HCT116 (cell line): Measurements from ENCODE around the gene SPCS2. TPM values are rescaled to one million over a fixed set of nuclear protein-coding genes. Genes with fewer than 3 reads are reported as not detected.
"Not testable (repeated sequence)": the region's sequence is repeated elsewhere in the genome, so short reads cannot be mapped to it uniquely, and the experiment has no call there.

Experiments used
- ATAC-seq: fragments of 200-7000 bp; cut with Tn5 transposase; 2 replicates; pipeline ENCODE4 v1.9.1; 2020; ENCODE audit warnings: mild to moderate bottlenecking, moderate library complexity
- BruUV-seq: library from RNA; stranded (reverse); fragments of 400-500 nt; replicated peaks from 2 replicates; lab custom pipeline; 2021; lab: Mats Ljungman, UMichigan
- CTCF ChIA-PET: fragments of 300-600 bp; sonication (Branson Sonifier 250); formaldehyde crosslinking; loops from one replicate; lab custom pipeline; 2021; ENCODE audit warnings: antibody characterized with exemption; lab: Charles Lee
- POLR2A ChIA-PET: fragments of 300-600, 350-600 bp; sonication (Branson Sonifier 250); formaldehyde crosslinking; loops from one replicate; lab custom pipeline; 2021; ENCODE audit warnings: antibody characterized with exemption; lab: Charles Lee
- RAD21 ChIA-PET, 2 experiments: fragments of 300-600 bp; sonication (Branson Sonifier 250); formaldehyde crosslinking; loops; one replicate each; lab custom pipeline; 2023; ENCODE audit warnings: low total read pairs in 2 of 2; ENCODE audit not compliant: uncharacterized antibody in 2 of 2, unreplicated experiment in 2 of 2, low non-redundant PET in 1 of 2; lab: Charles Lee
- DNase-seq: peaks from one replicate; pipeline ENCODE4 v3.0.0-alpha.2; 2010; ENCODE audit warnings: low read depth, low spot score
- H2AFZ ChIP-seq: fragments of 200-600 bp; shearing (Covaris generic), sonication (generic); 2 replicates; pipeline ENCODE4 v1.6.1; 2017; ENCODE audit warnings: low read depth, mixed run types, mixed read lengths, antibody characterized with exemption, low read length; ENCODE audit not compliant: poor library complexity, severe bottlenecking
- H3K27ac ChIP-seq: 2 replicates; pipeline ENCODE4 v1.5.1; 2012; ENCODE audit warnings: low read depth, low read length
- H3K27me3 ChIP-seq: fragments of 200-600 bp; sonication (generic); 2 replicates; pipeline ENCODE4 v1.6.1; 2016; ENCODE audit warnings: mixed run types, low read length, mixed read lengths; ENCODE audit not compliant: insufficient read depth
- H3K36me3 ChIP-seq, 2 experiments: fragments of 200-500 bp in 1 of 2; fragments of 200-600 bp in 1 of 2; sonication (Bioruptor generic) in 1 of 2; sonication (generic) in 1 of 2; 2 replicates each; pipeline versions ENCODE4 v1.5.1 to v1.6.1; 2014 to 2016; ENCODE audit warnings: low read length in 2 of 2, inconsistent platforms in 1 of 2, mixed read lengths in 1 of 2, mixed run types in 1 of 2; ENCODE audit not compliant: insufficient read depth in 2 of 2, control insufficient read depth in 1 of 2
- H3K4me1 ChIP-seq, 2 experiments: fragments of 200-600 bp in 1 of 2; sonication (generic) in 1 of 2; 2 replicates each; pipeline versions ENCODE4 v1.5.1 to v1.6.1; 2012 to 2017; ENCODE audit warnings: low read length in 2 of 2, inconsistent platforms in 1 of 2, mild to moderate bottlenecking in 1 of 2, mixed read lengths in 1 of 2, mixed run types in 1 of 2, moderate library complexity in 1 of 2; ENCODE audit not compliant: insufficient read depth in 2 of 2, control insufficient read depth in 1 of 2
- H3K4me2 ChIP-seq: fragments of 200-600 bp; sonication (generic); 2 replicates; pipeline ENCODE4 v1.6.1; 2017; ENCODE audit warnings: mixed run types, low read length, mixed read lengths
- H3K4me3 ChIP-seq, 2 experiments: fragments of 200-600 bp in 1 of 2; sonication (generic) in 1 of 2; replicated peaks in 1 of 2; 2 replicates each; pipeline ENCODE4 v1.5.1; 2011 to 2016; ENCODE audit warnings: low read length in 2 of 2, control low read depth in 1 of 2, low read depth in 1 of 2, mild to moderate bottlenecking in 1 of 2, mixed read lengths in 1 of 2, mixed run types in 1 of 2
- H3K79me2 ChIP-seq: fragments of 200-600 bp; sonication (generic); 2 replicates; pipeline ENCODE4 v1.6.1; 2017; ENCODE audit warnings: mild to moderate bottlenecking, mixed run types, low read length, moderate library complexity, mixed read lengths; ENCODE audit not compliant: insufficient read depth
- H3K9ac ChIP-seq: fragments of 200-600 bp; sonication (generic); 2 replicates; pipeline ENCODE4 v1.6.1; 2016; ENCODE audit warnings: low read length, mixed read lengths
- H3K9me2 ChIP-seq: fragments of 200-600 bp; sonication (generic), shearing (Covaris generic); 2 replicates; pipeline ENCODE4 v1.6.1; 2017; ENCODE audit warnings: mixed run types, mild to moderate bottlenecking, moderate library complexity; ENCODE audit not compliant: insufficient read depth
- H3K9me3 ChIP-seq, 2 experiments: fragments of 200-500 bp in 1 of 2; fragments of 200-600 bp in 1 of 2; sonication (Bioruptor generic) in 1 of 2; sonication (generic) in 1 of 2; 2 replicates each; pipeline ENCODE4 v1.6.1; 2014 to 2017; ENCODE audit warnings: low read length in 2 of 2, mixed read lengths in 2 of 2, inconsistent platforms in 1 of 2, low read depth in 1 of 2, mild to moderate bottlenecking in 1 of 2, mixed run types in 1 of 2, moderate library complexity in 1 of 2; ENCODE audit not compliant: control insufficient read depth in 1 of 2, insufficient read depth in 1 of 2
- H4K20me1 ChIP-seq: fragments of 200-600 bp; sonication (generic), shearing (Covaris generic); 2 replicates; pipeline ENCODE4 v1.6.1; 2017; ENCODE audit warnings: mixed run types, mild to moderate bottlenecking, moderate library complexity; ENCODE audit not compliant: insufficient read depth
- CBX3 ChIP-seq: IDR thresholded peaks from 2 replicates; pipeline ENCODE4 v1.6.1; 2012; ENCODE audit warnings: low read depth
- CEBPB ChIP-seq: IDR thresholded peaks from 2 replicates; pipeline ENCODE4 v1.6.1; 2012; ENCODE audit warnings: low read depth
- EGR1 ChIP-seq: IDR thresholded peaks from 2 replicates; pipeline ENCODE4 v1.6.1; 2012; ENCODE audit warnings: low read depth
- EZH2phosphoT487 ChIP-seq: fragments of 200-600 bp; IDR thresholded peaks from 2 replicates; pipeline ENCODE4 v1.6.1; 2018; ENCODE audit warnings: antibody characterized with exemption, borderline replicate concordance
- FOSL1 ChIP-seq: IDR thresholded peaks from 2 replicates; pipeline ENCODE4 v1.6.1; 2012; ENCODE audit warnings: low read depth
- JUND ChIP-seq: IDR thresholded peaks from 2 replicates; pipeline ENCODE4 v1.6.1; 2012
- POLR2A ChIP-seq: IDR thresholded peaks from 2 replicates; pipeline ENCODE4 v1.7.0; 2011; ENCODE audit warnings: borderline replicate concordance; ENCODE audit not compliant: insufficient read depth, insufficient read length; ENCODE audit errors: extremely low read depth
- POLR2AphosphoS5 ChIP-seq: IDR thresholded peaks from 2 replicates; pipeline ENCODE4 v1.6.1; 2011; ENCODE audit warnings: mild to moderate bottlenecking, low read depth, low read length, moderate library complexity
- RAD21 ChIP-seq: IDR thresholded peaks from 2 replicates; pipeline ENCODE4 v1.6.1; 2012; ENCODE audit warnings: low read depth, mild to moderate bottlenecking
- SP1 ChIP-seq: IDR thresholded peaks from 2 replicates; pipeline ENCODE4 v1.6.1; 2012; ENCODE audit warnings: low read depth
- SRF ChIP-seq: IDR thresholded peaks from 2 replicates; pipeline ENCODE4 v1.6.1; 2012; ENCODE audit warnings: low read depth
- YY1 ChIP-seq: IDR thresholded peaks from 2 replicates; pipeline ENCODE4 v1.6.1; 2011; ENCODE audit warnings: low read length, low read depth, moderate library complexity, mild to moderate bottlenecking; ENCODE audit not compliant: insufficient replicate concordance; ENCODE audit errors: extremely low read depth
- ZFX ChIP-seq: fragments of 450-650 bp; IDR thresholded peaks from 2 replicates; pipeline ENCODE4 v1.6.1; 2017
- intact Hi-C: fragments of 100-400 bp; cut with micrococcal nuclease; formaldehyde crosslinking; loops from 2 replicates; pipeline ENCODE4 v1.10.0; 2022
- total RNA-seq: library from RNA; stranded (reverse); gene quantifications from one replicate; pipeline ENCODE4 v1.2.1, GENCODE V29; 2021; ENCODE audit not compliant: unreplicated experiment
- TF ChIP-seq, protein P1 (sequence below): IDR thresholded peaks from 2 replicates; pipeline ENCODE4 v1.6.1; 2011; ENCODE audit warnings: mild to moderate bottlenecking, low read length, moderate library complexity; ENCODE audit not compliant: insufficient replicate concordance; ENCODE audit errors: extremely low read depth
- TF ChIP-seq, protein P2 (sequence below): IDR thresholded peaks from 2 replicates; pipeline ENCODE4 v1.6.1; 2012

The SPCS2 gene
- total RNA-seq, 1 experiment from 2014 or later: 133 TPM

DNA sequence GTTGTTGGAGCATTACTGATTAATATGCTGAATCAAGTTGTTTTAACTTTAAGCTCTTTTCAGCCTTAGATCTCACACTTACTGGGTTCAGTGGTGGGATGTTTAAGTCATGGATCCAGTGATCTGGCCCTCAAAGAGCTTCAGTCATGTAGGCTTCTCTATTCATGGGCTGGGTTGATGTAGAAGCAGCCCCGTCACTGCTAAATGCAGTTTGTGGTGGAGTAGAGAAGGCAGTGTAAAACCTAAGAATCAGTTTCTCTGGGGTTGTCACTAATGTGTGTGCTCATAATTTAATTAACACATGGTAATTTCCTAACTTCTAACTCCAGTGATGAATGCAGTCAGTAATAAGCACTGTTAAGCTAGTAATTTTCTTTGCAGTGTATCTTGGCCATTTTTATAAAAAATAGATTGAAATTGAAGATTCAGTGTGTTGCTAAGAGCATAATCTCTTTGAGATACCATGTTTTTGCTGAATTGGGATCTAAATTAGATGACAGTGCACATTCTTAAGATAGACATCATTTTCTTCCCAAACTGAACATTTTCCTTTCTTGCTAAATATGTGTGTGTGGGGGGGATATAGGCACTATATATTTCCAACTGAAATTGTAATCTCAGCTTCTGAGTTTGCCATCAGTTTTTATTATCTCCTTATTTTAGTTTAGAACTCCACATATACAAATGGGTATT is 9.0 kb downstream of the SPCS2 start:
- peaks cover 11% of the 10 kb centered on the region; the same call in 1 of the 2 replicates for H4K20me1 ChIP-seq
- RAD21 ChIA-PET: no interaction called here
- H3K36me3 ChIP-seq: peaks cover 0 to 9% of the 10 kb centered on the region in 2 experiments; a peak in 2 of 4 replicates
- ATAC-seq (no peak), DNase-seq (no peak)
- H3K79me2 ChIP-seq: peaks cover 99% of the 10 kb centered on the region
- no peaks in the 10 kb centered on the region for H3K4me1 ChIP-seq
- H3K9me2 ChIP-seq: 0 out of 2 replicates have a peak, but pooled peaks cover 3% of the 10 kb centered on the region
- H3K9me3 ChIP-seq: 0 out of 4 replicates have a peak, but pooled peaks cover 0 to 4% of the 10 kb centered on the region in 2 experiments
- no peak overlapping the region for H3K4me2 ChIP-seq
- CTCF ChIA-PET: no interaction called here
- POLR2A ChIA-PET: no interaction called here
- H2AFZ ChIP-seq: no peak overlapping the region
- H3K4me3 ChIP-seq: no peak overlapping the region
- no peaks in the 10 kb centered on the region for H3K27me3 ChIP-seq
- intact Hi-C loops: no loop called here
- BruUV-seq: no TSS peak
- no peak overlapping the region for H3K9ac ChIP-seq
- TF ChIP-seq YY1 (no peak), EGR1 (no peak), RAD21 (no peak), POLR2AphosphoS5 (no peak), JUND (no peak), SP1 (no peak), SRF (no peak), EZH2phosphoT487 (no peak), CEBPB (no peak), FOSL1 (no peak), CBX3 (no peak), ZFX (no peak), POLR2A (no peak)
- TF ChIP-seq, protein P1, sequence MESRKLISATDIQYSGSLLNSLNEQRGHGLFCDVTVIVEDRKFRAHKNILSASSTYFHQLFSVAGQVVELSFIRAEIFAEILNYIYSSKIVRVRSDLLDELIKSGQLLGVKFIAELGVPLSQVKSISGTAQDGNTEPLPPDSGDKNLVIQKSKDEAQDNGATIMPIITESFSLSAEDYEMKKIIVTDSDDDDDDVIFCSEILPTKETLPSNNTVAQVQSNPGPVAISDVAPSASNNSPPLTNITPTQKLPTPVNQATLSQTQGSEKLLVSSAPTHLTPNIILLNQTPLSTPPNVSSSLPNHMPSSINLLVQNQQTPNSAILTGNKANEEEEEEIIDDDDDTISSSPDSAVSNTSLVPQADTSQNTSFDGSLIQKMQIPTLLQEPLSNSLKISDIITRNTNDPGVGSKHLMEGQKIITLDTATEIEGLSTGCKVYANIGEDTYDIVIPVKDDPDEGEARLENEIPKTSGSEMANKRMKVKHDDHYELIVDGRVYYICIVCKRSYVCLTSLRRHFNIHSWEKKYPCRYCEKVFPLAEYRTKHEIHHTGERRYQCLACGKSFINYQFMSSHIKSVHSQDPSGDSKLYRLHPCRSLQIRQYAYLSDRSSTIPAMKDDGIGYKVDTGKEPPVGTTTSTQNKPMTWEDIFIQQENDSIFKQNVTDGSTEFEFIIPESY: no peak
- TF ChIP-seq, protein P2, sequence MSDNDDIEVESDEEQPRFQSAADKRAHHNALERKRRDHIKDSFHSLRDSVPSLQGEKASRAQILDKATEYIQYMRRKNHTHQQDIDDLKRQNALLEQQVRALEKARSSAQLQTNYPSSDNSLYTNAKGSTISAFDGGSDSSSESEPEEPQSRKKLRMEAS: no peak
- no peak overlapping the region for H3K27ac ChIP-seq

DNA sequence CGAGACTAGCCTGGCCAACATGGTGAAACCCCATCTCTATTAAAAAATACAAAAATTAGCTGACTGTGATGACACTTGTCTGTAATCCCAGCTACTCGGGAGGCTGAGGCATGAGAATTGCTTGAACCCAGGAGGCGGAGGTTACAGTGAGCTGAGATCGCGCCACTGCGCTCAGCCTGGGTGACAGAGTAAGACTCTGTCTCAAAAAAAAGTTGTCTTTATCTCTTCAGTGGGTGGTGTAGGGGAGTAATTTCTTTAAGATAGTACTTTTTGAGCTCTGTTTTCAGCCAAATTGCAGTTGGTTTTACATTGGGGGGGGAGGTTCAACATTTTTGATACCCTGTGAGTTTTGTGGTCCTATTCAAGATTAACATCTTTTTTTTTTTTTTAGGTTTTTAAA is 11.1 kb downstream of the SPCS2 start:
- H3K9ac ChIP-seq, DNase-seq, RAD21 ChIA-PET, CTCF ChIA-PET, H3K27ac ChIP-seq, ATAC-seq, BruUV-seq, H3K9me3 ChIP-seq, H3K4me2 ChIP-seq, H3K4me3 ChIP-seq, intact Hi-C loops, H2AFZ ChIP-seq, H3K9me2 ChIP-seq, H3K4me1 ChIP-seq, H3K36me3 ChIP-seq, H3K27me3 ChIP-seq: not testable (repeated sequence)
- POLR2A ChIA-PET: interaction anchor here (1.3 kb wide), 1 partner anchor 28 kb away, joined by 4 read pairs; the partner anchor contains the start of gene NEU3
- Histone ChIP-seq H3K79me2 (peaks cover 99% of the 10 kb centered on the region), H4K20me1 (peaks cover 11% of the 10 kb centered on the region; the same call in 1 of the 2 replicates)
